OCI-LY7 (cell line): ENCODE measurements around the gene ABCC4.

Experiments
- EZH2phosphoT487 ChIP-seq: fragments of 200-600 bp; sonication (generic); IDR thresholded peaks from 2 replicates; pipeline ENCODE4 v1.6.1; 2018; ENCODE audit warnings: low read depth, borderline replicate concordance, mild to moderate bottlenecking, mixed run types, antibody characterized with exemption, low read length, moderate library complexity, mixed read lengths
- TF ChIP-seq, protein P1 (sequence below): fragments of 200-600 bp; sonication (generic); conservative IDR thresholded peaks from 2 replicates; pipeline ENCODE4 v1.5.1; 2014; ENCODE audit warnings: mild to moderate bottlenecking, antibody characterized with exemption, low read length, moderate library complexity, mixed read lengths

DNA sequence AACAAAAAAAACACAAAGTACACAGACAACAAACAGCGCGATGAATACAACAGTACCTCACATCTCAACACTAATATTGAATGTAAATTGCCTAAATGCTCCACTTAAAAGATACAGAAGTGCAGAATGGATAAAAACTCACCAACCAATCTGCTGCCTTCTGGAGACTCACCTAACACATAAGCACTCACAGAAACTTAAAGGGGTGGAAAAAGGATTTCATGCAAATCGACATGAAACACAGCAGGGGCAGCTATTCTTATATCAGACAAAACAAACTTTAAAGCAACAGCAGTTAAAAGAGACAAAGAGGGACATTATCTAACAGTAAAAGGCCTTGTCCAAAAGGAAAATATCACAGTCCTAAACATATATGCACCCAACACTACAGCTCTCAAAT is 209.5 kb downstream of the ABCC4 start:
- TF ChIP-seq, protein P1, sequence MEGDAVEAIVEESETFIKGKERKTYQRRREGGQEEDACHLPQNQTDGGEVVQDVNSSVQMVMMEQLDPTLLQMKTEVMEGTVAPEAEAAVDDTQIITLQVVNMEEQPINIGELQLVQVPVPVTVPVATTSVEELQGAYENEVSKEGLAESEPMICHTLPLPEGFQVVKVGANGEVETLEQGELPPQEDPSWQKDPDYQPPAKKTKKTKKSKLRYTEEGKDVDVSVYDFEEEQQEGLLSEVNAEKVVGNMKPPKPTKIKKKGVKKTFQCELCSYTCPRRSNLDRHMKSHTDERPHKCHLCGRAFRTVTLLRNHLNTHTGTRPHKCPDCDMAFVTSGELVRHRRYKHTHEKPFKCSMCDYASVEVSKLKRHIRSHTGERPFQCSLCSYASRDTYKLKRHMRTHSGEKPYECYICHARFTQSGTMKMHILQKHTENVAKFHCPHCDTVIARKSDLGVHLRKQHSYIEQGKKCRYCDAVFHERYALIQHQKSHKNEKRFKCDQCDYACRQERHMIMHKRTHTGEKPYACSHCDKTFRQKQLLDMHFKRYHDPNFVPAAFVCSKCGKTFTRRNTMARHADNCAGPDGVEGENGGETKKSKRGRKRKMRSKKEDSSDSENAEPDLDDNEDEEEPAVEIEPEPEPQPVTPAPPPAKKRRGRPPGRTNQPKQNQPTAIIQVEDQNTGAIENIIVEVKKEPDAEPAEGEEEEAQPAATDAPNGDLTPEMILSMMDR = no peak
- TF ChIP-seq EZH2phosphoT487 = no peak
